ENCODE results near the gene PDE4D. TPM values are rescaled to one million over a fixed set of nuclear protein-coding genes. Genes with fewer than 3 reads are reported as not detected.

PDE4D gene
- total RNA-seq, 1 experiment from 2014 or later = 2.1 TPM

DNA sequence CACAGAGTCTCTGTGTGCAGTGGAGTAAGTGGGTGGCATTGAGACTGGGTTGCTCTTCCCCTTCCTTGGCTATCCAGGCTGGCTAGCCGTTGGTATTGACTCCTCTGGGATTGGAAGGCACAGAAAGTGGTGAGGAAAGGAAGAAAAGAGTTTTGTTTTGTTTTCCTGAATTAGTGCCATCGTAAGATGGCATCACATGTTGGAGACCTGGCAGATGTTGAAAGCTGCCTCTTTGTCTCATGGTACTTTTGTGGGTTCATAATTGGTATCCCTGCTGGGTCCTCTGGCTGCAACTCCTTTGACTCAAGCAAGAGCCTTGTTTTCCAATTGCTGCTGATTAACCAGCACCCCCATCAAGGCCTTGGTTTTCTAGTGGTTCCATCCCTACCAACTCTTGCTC, 293.8 kb downstream of the PDE4D start:
- no peaks in the 10 kb centered on the region for H3K36me3 Mint-ChIP-seq (ENCODE audit: insufficient read depth in 1 of 3, low read depth in 3 of 3)
- TF ChIP-seq, protein P1, sequence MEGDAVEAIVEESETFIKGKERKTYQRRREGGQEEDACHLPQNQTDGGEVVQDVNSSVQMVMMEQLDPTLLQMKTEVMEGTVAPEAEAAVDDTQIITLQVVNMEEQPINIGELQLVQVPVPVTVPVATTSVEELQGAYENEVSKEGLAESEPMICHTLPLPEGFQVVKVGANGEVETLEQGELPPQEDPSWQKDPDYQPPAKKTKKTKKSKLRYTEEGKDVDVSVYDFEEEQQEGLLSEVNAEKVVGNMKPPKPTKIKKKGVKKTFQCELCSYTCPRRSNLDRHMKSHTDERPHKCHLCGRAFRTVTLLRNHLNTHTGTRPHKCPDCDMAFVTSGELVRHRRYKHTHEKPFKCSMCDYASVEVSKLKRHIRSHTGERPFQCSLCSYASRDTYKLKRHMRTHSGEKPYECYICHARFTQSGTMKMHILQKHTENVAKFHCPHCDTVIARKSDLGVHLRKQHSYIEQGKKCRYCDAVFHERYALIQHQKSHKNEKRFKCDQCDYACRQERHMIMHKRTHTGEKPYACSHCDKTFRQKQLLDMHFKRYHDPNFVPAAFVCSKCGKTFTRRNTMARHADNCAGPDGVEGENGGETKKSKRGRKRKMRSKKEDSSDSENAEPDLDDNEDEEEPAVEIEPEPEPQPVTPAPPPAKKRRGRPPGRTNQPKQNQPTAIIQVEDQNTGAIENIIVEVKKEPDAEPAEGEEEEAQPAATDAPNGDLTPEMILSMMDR (conservative IDR thresholded peaks at IDR 0.05) = no peak
- no peak overlapping the region for H3K27ac Mint-ChIP-seq
- H4K20me1 ChIP-seq (ENCODE audit: control insufficient read depth, insufficient read depth, insufficient read length) = no peaks in the 10 kb centered on the region
- H3K23me2 ChIP-seq (ENCODE audit: insufficient read length, low read depth, low read length, poor library complexity, severe bottlenecking) = no peaks in the 10 kb centered on the region
- H4K8ac ChIP-seq (replicated peaks; ENCODE audit: insufficient read length, low read depth, low read length) = no peak overlapping the region
- H2BK15ac ChIP-seq (ENCODE audit: low read depth, low read length) = no peak overlapping the region
- H3K9me3 ChIP-seq (ENCODE audit: control insufficient read depth, low read depth, low read length) = no peaks in the 10 kb centered on the region
- no peak overlapping the region for H4K5ac ChIP-seq (ENCODE audit: insufficient read length, low read depth, low read length)
- no peak overlapping the region for H3K4me2 ChIP-seq (ENCODE audit: insufficient read depth, insufficient read length, low read length)
- H2AK5ac ChIP-seq (ENCODE audit: insufficient read length, low read length) = no peak overlapping the region
- H3K79me1 ChIP-seq (ENCODE audit: insufficient read depth, low read depth, low read length, poor library complexity, severe bottlenecking) = no peaks in the 10 kb centered on the region
- no peak overlapping the region for H4K91ac ChIP-seq (ENCODE audit: insufficient read length, low read depth, low read length)
- H3K56ac ChIP-seq (ENCODE audit: insufficient read length, low read depth, low read length) = no peak overlapping the region
- no peak overlapping the region for H3K4me3 Mint-ChIP-seq
- H3K18ac ChIP-seq (ENCODE audit: insufficient read length, low read depth, low read length) = no peak overlapping the region
- no peaks in the 10 kb centered on the region for H3K27me3 Mint-ChIP-seq (ENCODE audit: low read depth)
- no peaks in the 10 kb centered on the region for H3K27me3 ChIP-seq (ENCODE audit: insufficient read depth, low read length)
- no peak overlapping the region for H2BK20ac ChIP-seq (ENCODE audit: low read depth, low read length, poor library complexity, severe bottlenecking)
- no peaks in the 10 kb centered on the region for H3K4me1 ChIP-seq (ENCODE audit: insufficient read depth, low read length)
- no peak overlapping the region for H3K4ac ChIP-seq (ENCODE audit: low read depth, low read length)
- no peak overlapping the region for H3K9ac ChIP-seq (ENCODE audit: extremely low read depth, insufficient read length, low read length)
- no CpG with 5 or more reads among the region's 2 CpGs for WGBS (ENCODE audit: extremely low coverage, insufficient read length, low lambda C conversion rate)
- no peak overlapping the region for H2BK12ac ChIP-seq (ENCODE audit: insufficient read length, low read depth, low read length)
- H3T11ph ChIP-seq (ENCODE audit: low read length) = no peak overlapping the region
- no peaks in the 10 kb centered on the region for H3K79me2 ChIP-seq (ENCODE audit: insufficient read depth, low read length)
- H2BK120ac ChIP-seq (ENCODE audit: low read depth, low read length, poor library complexity, severe bottlenecking) = no peak overlapping the region
- H3K14ac ChIP-seq (ENCODE audit: insufficient read depth, low read length) = no peak overlapping the region
- H2BK5ac ChIP-seq (ENCODE audit: insufficient read length, low read length) = no peak overlapping the region
- H3K4me1 Mint-ChIP-seq = peaks cover 17 to 21% of the 10 kb centered on the region in 2 experiments
- 0 out of 5 replicates have a peak, but pooled peaks cover 0 to under 1% of the 10 kb centered on the region in 2 experiments for H3K9me3 Mint-ChIP-seq
- H2AFZ ChIP-seq (ENCODE audit: low read length) = no peak overlapping the region
- no peak overlapping the region for H3K27ac ChIP-seq (ENCODE audit: insufficient read length, low read depth, low read length)
- no peak overlapping the region for H3K23ac ChIP-seq (ENCODE audit: insufficient read length, low read depth, low read length)
- DNase-seq = no peak
